ENCODE data around the gene PLPP1.

PLPP1 gene

GRCh38 chr5:55385846-55386245, 148.9 kb downstream of the PLPP1 start:
- peaks cover 4% of the 10 kb centered on the region for H3K36me3 ChIP-seq (replicated peaks)
- TF ChIP-seq, protein P1, sequence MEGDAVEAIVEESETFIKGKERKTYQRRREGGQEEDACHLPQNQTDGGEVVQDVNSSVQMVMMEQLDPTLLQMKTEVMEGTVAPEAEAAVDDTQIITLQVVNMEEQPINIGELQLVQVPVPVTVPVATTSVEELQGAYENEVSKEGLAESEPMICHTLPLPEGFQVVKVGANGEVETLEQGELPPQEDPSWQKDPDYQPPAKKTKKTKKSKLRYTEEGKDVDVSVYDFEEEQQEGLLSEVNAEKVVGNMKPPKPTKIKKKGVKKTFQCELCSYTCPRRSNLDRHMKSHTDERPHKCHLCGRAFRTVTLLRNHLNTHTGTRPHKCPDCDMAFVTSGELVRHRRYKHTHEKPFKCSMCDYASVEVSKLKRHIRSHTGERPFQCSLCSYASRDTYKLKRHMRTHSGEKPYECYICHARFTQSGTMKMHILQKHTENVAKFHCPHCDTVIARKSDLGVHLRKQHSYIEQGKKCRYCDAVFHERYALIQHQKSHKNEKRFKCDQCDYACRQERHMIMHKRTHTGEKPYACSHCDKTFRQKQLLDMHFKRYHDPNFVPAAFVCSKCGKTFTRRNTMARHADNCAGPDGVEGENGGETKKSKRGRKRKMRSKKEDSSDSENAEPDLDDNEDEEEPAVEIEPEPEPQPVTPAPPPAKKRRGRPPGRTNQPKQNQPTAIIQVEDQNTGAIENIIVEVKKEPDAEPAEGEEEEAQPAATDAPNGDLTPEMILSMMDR (IDR thresholded peaks at IDR 0.05; ENCODE audit: low read depth, low read length, missing control alignments), result no peak
- in situ Hi-C loops (cut with HindIII; ENCODE audit: low pct_ligation_motif_present, low sequenced_read_pairs), result no loop called here
- no peak overlapping the region for H3K4me3 ChIP-seq (ENCODE audit: low read depth, low read length)
- no peak for DNase-seq
- no peaks in the 10 kb centered on the region for H3K27me3 ChIP-seq (replicated peaks)
- no peak overlapping the region for H3K27ac ChIP-seq

DNA sequence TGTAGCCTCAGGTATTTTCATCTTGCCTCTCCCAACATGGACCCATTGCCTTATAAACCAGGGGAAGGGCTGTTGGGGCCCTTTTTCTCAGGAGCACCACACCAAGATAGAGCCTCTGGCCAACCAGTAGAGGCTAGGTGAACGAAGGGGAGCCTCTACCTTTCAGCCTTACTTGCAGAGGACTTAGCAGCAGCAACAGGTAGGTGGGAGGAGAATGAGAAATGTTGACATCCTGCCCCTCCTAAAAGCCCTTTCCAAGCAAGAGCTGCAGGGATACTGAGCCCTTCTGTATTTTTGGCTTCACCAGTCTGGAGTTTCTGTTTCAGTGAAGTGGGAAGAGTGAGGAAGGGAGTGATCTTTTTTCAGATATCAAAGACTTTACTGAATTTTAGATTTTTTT, 149.5 kb downstream of the PLPP1 start:
- Histone ChIP-seq H3K36me3 (replicated peaks) (peaks cover 3% of the 10 kb centered on the region), H3K27ac (no peak overlapping the region), H3K27me3 (replicated peaks) (no peaks in the 10 kb centered on the region), H3K4me3 (ENCODE audit: low read depth, low read length) (no peak overlapping the region)
- no peak for DNase-seq
- TF ChIP-seq, protein P1 (IDR thresholded peaks at IDR 0.05; ENCODE audit: low read depth, low read length, missing control alignments), result no peak
- in situ Hi-C loops (cut with HindIII; ENCODE audit: low pct_ligation_motif_present, low sequenced_read_pairs), result no loop called here

DNA sequence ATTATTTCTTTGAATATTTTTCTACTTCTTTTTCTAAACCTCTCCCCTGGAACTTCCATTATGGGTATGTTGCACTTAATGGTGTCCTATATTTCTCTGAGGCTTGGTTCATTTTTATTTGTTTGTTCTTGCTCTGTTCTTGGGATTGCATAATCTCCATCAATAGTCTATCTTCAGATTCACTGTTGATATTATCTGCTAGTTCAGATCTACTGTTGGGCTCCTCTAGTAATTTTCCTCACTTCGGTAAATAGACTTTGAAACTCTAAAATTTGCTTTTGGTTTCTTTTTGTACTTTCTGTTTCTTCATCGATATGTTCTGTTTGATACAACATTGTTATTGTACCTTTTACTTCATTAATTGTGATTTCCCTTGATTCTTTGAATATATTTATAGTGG, 150.7 kb downstream of the PLPP1 start:
- no peaks in the 10 kb centered on the region for H3K27me3 ChIP-seq (replicated peaks)
- in situ Hi-C loops (cut with HindIII; ENCODE audit: low pct_ligation_motif_present, low sequenced_read_pairs), result no loop called here
- TF ChIP-seq, protein P1 (IDR thresholded peaks at IDR 0.05; ENCODE audit: low read depth, low read length, missing control alignments), result no peak

DNA sequence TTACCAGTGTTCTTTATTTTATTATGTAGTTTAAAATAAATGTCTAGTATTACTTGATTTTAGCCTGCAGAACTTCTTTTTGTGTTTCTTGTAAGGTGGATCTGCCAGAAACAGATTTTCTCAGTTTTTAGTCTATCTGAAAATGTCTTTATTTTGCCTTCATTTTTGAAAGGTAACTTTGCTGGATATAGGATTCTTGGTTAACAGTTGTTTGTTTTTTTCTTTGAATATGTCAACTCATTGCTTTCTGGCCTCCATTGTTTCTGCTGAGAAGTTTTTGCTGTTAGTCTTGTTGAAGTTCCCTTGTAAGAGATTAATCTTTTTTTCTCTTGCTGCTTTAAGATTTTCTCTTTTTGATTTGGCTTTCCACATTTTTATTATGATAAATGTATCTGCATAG, 151.5 kb downstream of the PLPP1 start:
- in situ Hi-C loops (cut with HindIII; ENCODE audit: low pct_ligation_motif_present, low sequenced_read_pairs), result no loop called here

More for the DNA sequence above, 150.7 kb downstream of the PLPP1 start:
- DNase-seq, result no peak
- peaks cover 3% of the 10 kb centered on the region for H3K36me3 ChIP-seq (replicated peaks)
- H3K4me3 ChIP-seq (ENCODE audit: low read depth, low read length), result no peak overlapping the region
- H3K27ac ChIP-seq, result no peak overlapping the region

GRCh38 chr5:55377810-55378209, 157.0 kb downstream of the PLPP1 start:
- TF ChIP-seq, protein P1 (IDR thresholded peaks at IDR 0.05; ENCODE audit: low read depth, low read length, missing control alignments), result no peak
- Histone ChIP-seq H3K27ac (no peak overlapping the region), H3K27me3 (replicated peaks) (no peaks in the 10 kb centered on the region), H3K4me3 (ENCODE audit: low read depth, low read length) (no peak overlapping the region), H3K36me3 (replicated peaks) (peaks cover 3% of the 10 kb centered on the region)
- no peak for DNase-seq
- in situ Hi-C loops (cut with HindIII; ENCODE audit: low pct_ligation_motif_present, low sequenced_read_pairs), result no loop called here

More for the DNA sequence above, 151.5 kb downstream of the PLPP1 start:
- H3K27me3 ChIP-seq (replicated peaks), result no peaks in the 10 kb centered on the region
- H3K27ac ChIP-seq, result no peak overlapping the region
- H3K36me3 ChIP-seq (replicated peaks), result peaks cover 3% of the 10 kb centered on the region
- H3K4me3 ChIP-seq (ENCODE audit: low read depth, low read length), result no peak overlapping the region
- TF ChIP-seq, protein P1 (IDR thresholded peaks at IDR 0.05; ENCODE audit: low read depth, low read length, missing control alignments), result no peak
- DNase-seq, result no peak
